Osteocyte (in vitro differentiated cells): ENCODE measurements around the gene RALGPS2. TPM values are rescaled to one million over a fixed set of nuclear protein-coding genes. Genes with fewer than 3 reads are reported as not detected.

Experiments used
- DNase-seq: peaks from one replicate; pipeline ENCODE4 v3.0.0; 2021; ENCODE audit warnings: mixed read lengths; ENCODE audit not compliant: unreplicated experiment; ENCODE audit errors: extremely low spot score
- H3K27ac Mint-ChIP-seq: one replicate; pipeline ENCODE4 v1.8.0; 2021; ENCODE audit warnings: mild to moderate bottlenecking, mixed read lengths; ENCODE audit not compliant: unreplicated experiment
- H3K27me3 Mint-ChIP-seq: one replicate; pipeline ENCODE4 v1.8.0; 2021; ENCODE audit warnings: mixed read lengths; ENCODE audit not compliant: unreplicated experiment
- H3K36me3 Mint-ChIP-seq: one replicate; pipeline ENCODE4 v1.8.0; 2021; ENCODE audit warnings: mixed read lengths; ENCODE audit not compliant: unreplicated experiment
- H3K4me1 Mint-ChIP-seq: one replicate; pipeline ENCODE4 v1.8.0; 2021; ENCODE audit warnings: mixed read lengths; ENCODE audit not compliant: unreplicated experiment
- H3K4me3 Mint-ChIP-seq: one replicate; pipeline ENCODE4 v1.8.0; 2021; ENCODE audit warnings: mild to moderate bottlenecking, moderate library complexity, mixed read lengths; ENCODE audit not compliant: unreplicated experiment
- H3K9me3 Mint-ChIP-seq: one replicate; pipeline ENCODE4 v1.8.0; 2021; ENCODE audit warnings: mixed read lengths; ENCODE audit not compliant: unreplicated experiment
- CTCF ChIP-seq: fragments of 200-600 bp; sonication (generic); IDR thresholded peaks from 2 replicates; pipeline ENCODE4 v1.5.0; 2021; ENCODE audit warnings: antibody characterized with exemption, mild to moderate bottlenecking, moderate library complexity
- total RNA-seq: library from RNA; stranded (reverse); gene quantifications from 2 replicates; pipeline ENCODE4 v1.2.1, GENCODE V29; 2021

RALGPS2 gene
- total RNA-seq, 1 donor from 2014 or later: 6.5 TPM

GRCh38 chr1:178901482-178902125 lies 176.6 kb downstream of the RALGPS2 start:
- DNase-seq: no peak
- Mint-ChIP-seq H3K4me3 (no peak overlapping the region), H3K4me1 (no peaks in the 10 kb centered on the region), H3K27ac (no peak overlapping the region), H3K36me3 (peaks cover 6% of the 10 kb centered on the region), H3K27me3 (no peaks in the 10 kb centered on the region), H3K9me3 (peaks cover 11% of the 10 kb centered on the region)
- no peak for TF ChIP-seq CTCF

GRCh38 chr1:178908358-178908757 lies 183.3 kb downstream of the RALGPS2 start:
- TF ChIP-seq CTCF: no peak
- DNase-seq: no peak
- Mint-ChIP-seq H3K27ac (no peak overlapping the region), H3K36me3 (peaks cover 4% of the 10 kb centered on the region), H3K4me3 (no peak overlapping the region), H3K9me3 (peaks cover 13% of the 10 kb centered on the region), H3K4me1 (no peaks in the 10 kb centered on the region), H3K27me3 (no peaks in the 10 kb centered on the region)

GRCh38 chr1:178910023-178910422 lies 185.0 kb downstream of the RALGPS2 start:
- TF ChIP-seq CTCF: no peak
- Mint-ChIP-seq H3K27me3 (no peaks in the 10 kb centered on the region), H3K4me3 (no peak overlapping the region), H3K36me3 (peaks cover 4% of the 10 kb centered on the region), H3K27ac (no peak overlapping the region), H3K9me3 (peaks cover 6% of the 10 kb centered on the region), H3K4me1 (no peaks in the 10 kb centered on the region)
- DNase-seq: no peak

GRCh38 chr1:178912597-178912996 lies 187.6 kb downstream of the RALGPS2 start:
- H3K27me3 Mint-ChIP-seq: no peaks in the 10 kb centered on the region
- peaks cover 6% of the 10 kb centered on the region for H3K9me3 Mint-ChIP-seq
- TF ChIP-seq CTCF: no peak
- no peak for DNase-seq
- H3K36me3 Mint-ChIP-seq: peaks cover 10% of the 10 kb centered on the region
- H3K4me1 Mint-ChIP-seq: peaks cover 6% of the 10 kb centered on the region
- no peak overlapping the region for H3K27ac Mint-ChIP-seq
- no peak overlapping the region for H3K4me3 Mint-ChIP-seq

- peaks cover 6% of the 10 kb centered on the region for H3K4me1 Mint-ChIP-seq
- no peaks in the 10 kb centered on the region for H3K9me3 Mint-ChIP-seq
- no peak overlapping the region for H3K27ac Mint-ChIP-seq
- H3K36me3 Mint-ChIP-seq: peaks cover 6% of the 10 kb centered on the region
- TF ChIP-seq CTCF: no peak
- no peak overlapping the region for H3K4me3 Mint-ChIP-seq
- H3K27me3 Mint-ChIP-seq: no peaks in the 10 kb centered on the region
- DNase-seq: no peak
Measured at GRCh38 chr1:178916448-178917174, 191.6 kb downstream of the RALGPS2 start.
